Measurements from ENCODE around the gene PSORS1C2.
"Not testable (repeated sequence)": the region's sequence is repeated elsewhere in the genome, so short reads cannot be mapped to it uniquely, and the experiment has no call there.

PSORS1C2 gene

GRCh38 chr6:31168606-31169005 lies 29.7 kb upstream of the PSORS1C2 start:
- in situ Hi-C loops (cut with HindIII; ENCODE audit: low sequenced_read_pairs), result no loop called here

- in situ Hi-C loops (cut with HindIII; ENCODE audit: low sequenced_read_pairs), result no loop called here
These were observed 27.1 kb upstream of the PSORS1C2 start for GRCh38 chr6:31165986-31166385.

GRCh38 chr6:31165064-31165832 lies 26.4 kb upstream of the PSORS1C2 start:
- in situ Hi-C loops (cut with HindIII; ENCODE audit: low sequenced_read_pairs), result not testable (repeated sequence)

GRCh38 chr6:31164475-31165063 lies 25.7 kb upstream of the PSORS1C2 start:
- in situ Hi-C loops (cut with HindIII; ENCODE audit: low sequenced_read_pairs), result not testable (repeated sequence)

- in situ Hi-C loops (cut with HindIII; ENCODE audit: low sequenced_read_pairs), result no loop called here
These were observed 25.1 kb upstream of the PSORS1C2 start for GRCh38 chr6:31163922-31164321.

GRCh38 chr6:31162463-31163165 lies 23.7 kb upstream of the PSORS1C2 start:
- in situ Hi-C loops (cut with HindIII; ENCODE audit: low sequenced_read_pairs), result no loop called here

- in situ Hi-C loops (cut with HindIII; ENCODE audit: low sequenced_read_pairs), result no loop called here
These were observed 22.6 kb upstream of the PSORS1C2 start for GRCh38 chr6:31161216-31162126.

GRCh38 chr6:31158863-31159855 lies 20.3 kb upstream of the PSORS1C2 start:
- in situ Hi-C loops (cut with HindIII; ENCODE audit: low sequenced_read_pairs), result no loop called here

GRCh38 chr6:31158140-31158862 lies 19.4 kb upstream of the PSORS1C2 start, which contains the start of gene TCF19:
TCF19 (plus strand) TSS chr6:31158589; CDS start chr6:31159470, 881 bp downstream.
- in situ Hi-C loops (cut with HindIII; ENCODE audit: low sequenced_read_pairs), result no loop called here

- in situ Hi-C loops (cut with HindIII; ENCODE audit: low sequenced_read_pairs), result no loop called here
These were observed 18.8 kb upstream of the PSORS1C2 start, which contains the start of gene CCHCR1 for GRCh38 chr6:31157513-31158139. CCHCR1 (minus strand) TSS chr6:31157802; CDS start chr6:31157600, 202 bp downstream.

GRCh38 chr6:31156641-31157040 lies 17.8 kb upstream of the PSORS1C2 start:
- in situ Hi-C loops (cut with HindIII; ENCODE audit: low sequenced_read_pairs), result no loop called here

GRCh38 chr6:31154436-31154835 lies 15.6 kb upstream of the PSORS1C2 start:
- in situ Hi-C loops (cut with HindIII; ENCODE audit: low sequenced_read_pairs), result no loop called here

- in situ Hi-C loops (cut with HindIII; ENCODE audit: low sequenced_read_pairs), result no loop called here
These were observed 13.9 kb upstream of the PSORS1C2 start for GRCh38 chr6:31152781-31153180.

GRCh38 chr6:31149827-31150447 lies 11.1 kb upstream of the PSORS1C2 start:
- in situ Hi-C loops (cut with HindIII; ENCODE audit: low sequenced_read_pairs), result no loop called here

GRCh38 chr6:31145386-31145785 lies 6.5 kb upstream of the PSORS1C2 start:
- in situ Hi-C loops (cut with HindIII; ENCODE audit: low sequenced_read_pairs), result no loop called here

- in situ Hi-C loops (cut with HindIII; ENCODE audit: low sequenced_read_pairs), result no loop called here
These were observed 6.1 kb upstream of the PSORS1C2 start for GRCh38 chr6:31144970-31145340.

GRCh38 chr6:31144296-31144969 lies 5.6 kb upstream of the PSORS1C2 start:
- in situ Hi-C loops (cut with HindIII; ENCODE audit: low sequenced_read_pairs), result no loop called here
